Nephron (organoid): ENCODE results near the gene DGKD.
A peak's percentile ranks its signal among the peaks of the same experiment; 100 is the strongest.

ENCODE experiments used
- H3K27ac Mint-ChIP-seq, 3 experiments: 2 replicates each; pipeline ENCODE4 v1.8.0; 2020; ENCODE audit warnings: mixed read lengths in 3 of 3, mild to moderate bottlenecking in 2 of 3, moderate library complexity in 1 of 3
- H3K27me3 Mint-ChIP-seq: 2 replicates; pipeline ENCODE4 v1.8.0; 2021; ENCODE audit warnings: low read depth, mild to moderate bottlenecking, moderate library complexity, mixed read lengths
- H3K36me3 Mint-ChIP-seq: 2 replicates; pipeline ENCODE4 v1.8.0; 2020; ENCODE audit warnings: low read depth, mixed read lengths
- H3K4me1 Mint-ChIP-seq: 2 replicates; pipeline ENCODE4 v1.8.0; 2020; ENCODE audit warnings: mixed read lengths
- H3K4me3 Mint-ChIP-seq, 3 experiments: 2 replicates each; pipeline ENCODE4 v1.8.0; 2020; ENCODE audit warnings: mild to moderate bottlenecking in 3 of 3, mixed read lengths in 3 of 3, moderate library complexity in 2 of 3
- H3K9me3 Mint-ChIP-seq: 2 replicates; pipeline ENCODE4 v1.8.0; 2020; ENCODE audit warnings: mixed read lengths
- TF ChIP-seq, protein P1 (sequence below), 3 experiments: fragments of 200-600 bp; sonication (generic); IDR thresholded peaks; one replicate each; pipeline ENCODE4 v1.5.0; 2021; ENCODE audit warnings: antibody characterized with exemption in 3 of 3; ENCODE audit not compliant: unreplicated experiment in 3 of 3

DGKD gene

DNA sequence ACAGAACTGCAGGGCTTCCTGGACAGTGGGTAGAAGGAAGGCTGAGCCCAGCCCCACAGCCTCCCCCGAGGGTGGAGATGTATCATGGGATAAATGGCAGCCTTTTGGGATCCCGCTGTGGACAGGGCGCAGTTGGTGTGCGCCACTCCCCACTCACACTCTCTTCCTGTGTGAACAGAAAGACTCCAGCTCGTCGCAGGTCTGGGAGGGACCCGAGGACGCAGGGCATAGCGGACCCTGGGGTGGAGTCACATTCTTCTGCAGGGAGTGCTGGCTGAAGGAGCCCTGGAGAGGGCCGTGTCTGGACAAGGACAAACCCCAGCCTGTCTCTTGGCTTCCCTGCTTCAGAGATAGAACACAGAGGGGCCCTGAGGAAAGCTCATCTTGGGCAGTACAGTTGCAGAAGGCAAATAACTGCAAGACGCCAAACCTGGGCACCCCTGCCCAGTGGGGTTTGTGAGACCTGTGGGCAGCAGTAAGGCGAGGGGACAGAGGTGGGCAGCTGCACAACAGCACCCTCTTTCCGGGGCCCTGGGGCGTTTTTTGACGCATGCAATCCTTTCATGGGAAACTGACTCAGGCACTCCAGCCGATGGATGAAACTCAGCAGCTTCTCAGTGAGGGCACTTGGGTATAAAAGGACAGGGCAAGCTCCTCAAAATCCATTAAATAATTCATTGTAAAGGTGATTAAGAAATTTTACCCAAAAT lies 110.4 kb downstream of the DGKD start:
- Mint-ChIP-seq H3K27me3 (no peaks in the 10 kb centered on the region), H3K4me1 (peaks cover 2% of the 10 kb centered on the region), H3K36me3 (peaks cover 62% of the 10 kb centered on the region), H3K4me3 (no peak overlapping the region), H3K9me3 (no peaks in the 10 kb centered on the region), H3K27ac (no peak overlapping the region)
- TF ChIP-seq, protein P1, sequence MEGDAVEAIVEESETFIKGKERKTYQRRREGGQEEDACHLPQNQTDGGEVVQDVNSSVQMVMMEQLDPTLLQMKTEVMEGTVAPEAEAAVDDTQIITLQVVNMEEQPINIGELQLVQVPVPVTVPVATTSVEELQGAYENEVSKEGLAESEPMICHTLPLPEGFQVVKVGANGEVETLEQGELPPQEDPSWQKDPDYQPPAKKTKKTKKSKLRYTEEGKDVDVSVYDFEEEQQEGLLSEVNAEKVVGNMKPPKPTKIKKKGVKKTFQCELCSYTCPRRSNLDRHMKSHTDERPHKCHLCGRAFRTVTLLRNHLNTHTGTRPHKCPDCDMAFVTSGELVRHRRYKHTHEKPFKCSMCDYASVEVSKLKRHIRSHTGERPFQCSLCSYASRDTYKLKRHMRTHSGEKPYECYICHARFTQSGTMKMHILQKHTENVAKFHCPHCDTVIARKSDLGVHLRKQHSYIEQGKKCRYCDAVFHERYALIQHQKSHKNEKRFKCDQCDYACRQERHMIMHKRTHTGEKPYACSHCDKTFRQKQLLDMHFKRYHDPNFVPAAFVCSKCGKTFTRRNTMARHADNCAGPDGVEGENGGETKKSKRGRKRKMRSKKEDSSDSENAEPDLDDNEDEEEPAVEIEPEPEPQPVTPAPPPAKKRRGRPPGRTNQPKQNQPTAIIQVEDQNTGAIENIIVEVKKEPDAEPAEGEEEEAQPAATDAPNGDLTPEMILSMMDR (IDR thresholded peaks at IDR 0.05; ENCODE audit: unreplicated experiment in 3 of 3): no peak

- peaks cover 67% of the 10 kb centered on the region for H3K36me3 Mint-ChIP-seq
- H3K9me3 Mint-ChIP-seq: no peaks in the 10 kb centered on the region
- TF ChIP-seq, protein P1 (IDR thresholded peaks at IDR 0.05; ENCODE audit: unreplicated experiment in 3 of 3): no peak
- peaks cover 8% of the 10 kb centered on the region for H3K4me1 Mint-ChIP-seq
- no peaks in the 10 kb centered on the region for H3K27me3 Mint-ChIP-seq
- no peak overlapping the region for H3K4me3 Mint-ChIP-seq
- no peak overlapping the region for H3K27ac Mint-ChIP-seq
Measured at GRCh38 chr2:233466991-233467603, 112.8 kb downstream of the DGKD start.

GRCh38 chr2:233468047-233468740 lies 113.9 kb downstream of the DGKD start:
- H3K9me3 Mint-ChIP-seq: no peaks in the 10 kb centered on the region
- H3K27ac Mint-ChIP-seq: no peak overlapping the region
- TF ChIP-seq, protein P1 (IDR thresholded peaks at IDR 0.05; ENCODE audit: unreplicated experiment in 3 of 3): no peak
- H3K27me3 Mint-ChIP-seq: no peaks in the 10 kb centered on the region
- H3K4me1 Mint-ChIP-seq: peaks cover 8% of the 10 kb centered on the region
- no peak overlapping the region for H3K4me3 Mint-ChIP-seq
- peaks cover 72% of the 10 kb centered on the region for H3K36me3 Mint-ChIP-seq

- H3K4me1 Mint-ChIP-seq: peaks cover 8% of the 10 kb centered on the region
- H3K27me3 Mint-ChIP-seq: no peaks in the 10 kb centered on the region
- peaks cover 67% of the 10 kb centered on the region for H3K36me3 Mint-ChIP-seq
- no peak overlapping the region for H3K27ac Mint-ChIP-seq
- no peak overlapping the region for H3K4me3 Mint-ChIP-seq
- H3K9me3 Mint-ChIP-seq: no peaks in the 10 kb centered on the region
- TF ChIP-seq, protein P1 (IDR thresholded peaks at IDR 0.05; ENCODE audit: unreplicated experiment in 3 of 3): no peak
Measured at GRCh38 chr2:233468741-233469110, 114.4 kb downstream of the DGKD start.

DNA sequence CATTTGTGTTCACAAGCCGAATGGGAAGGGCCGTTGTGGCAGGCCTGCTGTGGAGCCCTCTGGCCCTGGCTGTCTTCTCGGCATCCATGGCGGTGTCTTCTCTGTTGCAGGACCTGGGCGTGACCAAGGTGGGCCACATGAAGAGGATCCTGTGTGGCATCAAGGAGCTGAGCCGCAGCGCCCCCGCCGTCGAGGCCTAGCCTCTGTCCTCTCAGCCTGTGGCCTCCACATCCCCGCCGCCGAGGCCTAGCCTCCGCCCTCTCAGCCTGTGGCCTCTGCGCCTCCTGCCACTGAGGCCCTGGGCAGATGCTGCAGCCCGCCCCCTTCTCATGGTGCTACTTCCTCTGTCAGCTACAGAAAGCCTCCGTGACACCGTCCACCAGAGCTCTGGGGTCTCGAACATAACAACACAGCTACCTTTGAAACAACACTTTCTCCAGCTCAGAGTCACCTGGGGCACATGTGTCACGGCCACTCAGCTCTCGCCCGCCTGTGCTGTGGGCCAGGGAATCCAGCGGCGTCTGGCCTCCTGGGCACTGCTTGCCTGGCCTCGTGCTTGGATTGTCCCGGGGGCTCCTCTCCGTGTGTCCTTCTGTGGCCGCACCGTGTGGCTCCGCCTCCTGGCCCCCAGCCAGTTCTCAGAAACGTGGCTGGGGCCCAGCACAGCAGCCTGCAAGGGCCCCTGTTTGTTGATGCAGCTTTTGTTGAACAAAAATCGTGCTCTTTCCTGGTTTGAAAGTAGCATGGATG lies 115.1 kb downstream of the DGKD start:
- Mint-ChIP-seq H3K4me1 (peaks cover 8% of the 10 kb centered on the region), H3K27me3 (no peaks in the 10 kb centered on the region), H3K4me3 (no peak overlapping the region), H3K27ac (peak overlapping the region; percentile 59 to 82 (median 60)), H3K36me3 (peaks cover 62% of the 10 kb centered on the region), H3K9me3 (no peaks in the 10 kb centered on the region)
- TF ChIP-seq, protein P1 (IDR thresholded peaks at IDR 0.05; ENCODE audit: unreplicated experiment in 3 of 3): no peak
